ENCODE data around the gene MT1F.

The MT1F gene

GRCh38 chr16:56701534-56701933, 43.8 kb downstream of the MT1F start:
- DNase-seq = no peak

- DNase-seq = no peak
Observed at GRCh38 chr16:56702836-56703235, 45.1 kb downstream of the MT1F start.
